ENCODE data around the gene ITIH5. TPM values are rescaled to one million over a fixed set of nuclear protein-coding genes. Genes with fewer than 3 reads are reported as not detected.

Gene ITIH5
- total RNA-seq, 1 donor from 2014 or later = 8.5 TPM

- ATAC-seq (ENCODE audit: poor library complexity) (peak; percentile 75), DNase-seq (peak; percentile 77)
- intact Hi-C loops (cut with DNase I) = no loop called here
These were observed 103.4 kb downstream of the ITIH5 start for GRCh38 chr10:7563368-7563767.

DNA sequence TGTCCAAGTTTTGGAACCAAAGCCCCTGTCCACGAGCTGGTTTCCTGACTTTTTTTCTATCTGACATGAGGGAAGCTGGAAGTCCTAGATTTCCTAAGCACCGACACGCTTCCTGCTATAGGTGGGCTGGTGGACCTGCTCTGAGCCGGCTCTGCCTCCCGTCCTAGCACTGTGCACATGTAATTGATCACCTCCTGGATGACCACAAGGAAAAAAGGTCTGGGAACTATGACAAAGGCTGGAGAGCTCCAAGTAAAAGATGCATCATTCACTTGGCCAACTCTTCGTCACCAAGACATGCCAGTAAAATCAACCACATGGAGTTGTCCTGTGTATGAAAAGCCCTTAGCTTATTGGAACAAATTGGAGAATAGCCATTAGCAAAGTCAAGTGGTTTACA, 104.8 kb downstream of the ITIH5 start:
- ATAC-seq (ENCODE audit: poor library complexity) = no peak
- DNase-seq = no peak
- intact Hi-C loops (cut with DNase I) = no loop called here

- DNase-seq (peak; percentile 92), ATAC-seq (ENCODE audit: poor library complexity) (peak; percentile 93)
- intact Hi-C loops (cut with DNase I) = no loop called here
These were observed 105.4 kb downstream of the ITIH5 start for GRCh38 chr10:7561216-7561893.

- DNase-seq (no peak), ATAC-seq (ENCODE audit: poor library complexity) (no peak)
- intact Hi-C loops (cut with DNase I) = no loop called here
These were observed 106.2 kb downstream of the ITIH5 start for GRCh38 chr10:7560519-7560918.

GRCh38 chr10:7559386-7559785, 107.4 kb downstream of the ITIH5 start:
- no peak for ATAC-seq (ENCODE audit: poor library complexity)
- intact Hi-C loops (cut with DNase I) = no loop called here
- no peak for DNase-seq

- ATAC-seq (ENCODE audit: poor library complexity) = no peak
- intact Hi-C loops (cut with DNase I) = no loop called here
- no peak for DNase-seq
These were observed 108.7 kb downstream of the ITIH5 start for GRCh38 chr10:7558036-7558435.

DNA sequence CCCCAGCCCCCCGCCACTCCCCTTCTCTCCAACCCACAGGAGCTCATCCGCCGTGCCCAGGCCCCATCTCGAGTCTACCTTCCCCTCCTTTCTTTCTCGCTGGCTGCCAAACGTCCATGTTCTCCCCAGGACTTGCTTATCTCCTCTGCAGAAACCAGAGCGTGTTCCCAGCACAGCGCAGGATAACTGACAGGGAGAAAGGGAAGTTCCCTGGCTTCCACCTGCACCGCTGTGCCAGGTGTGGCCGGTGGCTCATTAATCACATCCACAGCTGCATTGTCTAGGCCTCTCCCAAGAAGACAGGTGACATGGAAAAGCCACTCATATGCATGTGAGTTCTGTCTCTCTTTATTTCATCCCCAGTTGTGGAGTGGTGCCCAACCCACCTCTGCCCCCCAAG, 113.2 kb downstream of the ITIH5 start:
- DNase-seq = no peak
- ATAC-seq (ENCODE audit: poor library complexity) = no peak
- intact Hi-C loops (cut with DNase I) = no loop called here

DNA sequence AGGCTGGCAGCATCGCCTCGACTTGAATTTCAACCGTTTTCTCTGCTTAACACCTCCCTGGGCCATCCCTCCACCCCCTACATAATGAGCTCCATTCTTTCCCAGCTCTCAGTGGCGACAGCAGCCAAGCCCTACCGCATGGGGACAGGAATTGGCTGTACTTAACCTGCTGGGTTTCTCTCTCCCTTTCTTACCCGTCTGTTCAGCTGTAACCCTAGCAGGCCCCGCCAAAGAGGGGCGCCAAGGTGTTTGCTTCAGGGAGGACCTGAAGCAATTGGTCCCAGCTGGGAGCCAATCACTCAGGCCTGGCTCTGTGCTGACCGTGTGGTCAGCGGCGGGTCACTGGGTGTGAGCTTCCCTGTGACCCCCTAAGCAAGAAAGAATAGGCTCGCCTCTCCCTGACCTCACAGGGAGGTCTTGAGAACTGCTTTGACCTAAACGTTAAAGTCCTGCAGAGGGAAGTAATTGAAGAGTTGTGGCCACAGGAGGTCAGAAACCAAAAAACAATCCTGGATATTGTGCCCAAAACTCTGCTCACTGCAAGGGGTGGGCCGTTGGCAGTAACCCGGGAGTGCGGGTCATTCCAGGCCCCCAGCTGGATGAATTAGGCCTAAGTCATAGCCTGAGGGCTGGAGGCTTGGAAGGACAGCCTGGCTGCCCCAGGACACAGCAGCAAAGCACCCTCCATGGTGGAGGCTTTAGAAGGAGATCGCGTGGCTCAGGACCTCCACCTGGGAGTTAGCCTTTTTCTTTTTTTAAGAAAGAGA, 114.6 kb downstream of the ITIH5 start:
- ATAC-seq (ENCODE audit: poor library complexity) = peak; percentile 79
- intact Hi-C loops (cut with DNase I) = no loop called here
- peak; percentile 70 for DNase-seq

DNA sequence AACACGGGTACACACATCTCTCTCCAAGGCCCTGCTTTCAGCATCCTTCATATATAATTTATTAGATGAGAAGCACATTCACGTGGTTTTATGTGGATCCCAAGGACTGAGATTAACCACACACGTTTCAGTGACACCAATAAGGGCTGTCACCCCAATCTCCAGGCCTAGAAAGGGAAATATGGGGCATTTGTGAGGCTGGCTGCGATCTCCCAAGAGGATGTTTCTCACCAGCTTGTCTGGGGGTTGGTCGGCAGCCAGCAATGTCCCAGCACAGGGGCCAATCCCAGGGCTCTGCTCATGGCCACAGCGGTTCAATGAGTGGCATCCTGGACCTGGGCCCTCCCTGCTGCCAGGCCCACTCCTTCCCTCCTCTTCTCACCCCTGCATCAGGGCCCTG, 115.5 kb downstream of the ITIH5 start:
- ATAC-seq (ENCODE audit: poor library complexity) (no peak), DNase-seq (no peak)
- intact Hi-C loops (cut with DNase I) = no loop called here

- intact Hi-C loops (cut with DNase I) = no loop called here
- DNase-seq (no peak), ATAC-seq (ENCODE audit: poor library complexity) (no peak)
These were observed 116.8 kb downstream of the ITIH5 start for GRCh38 chr10:7550013-7550412.

DNA sequence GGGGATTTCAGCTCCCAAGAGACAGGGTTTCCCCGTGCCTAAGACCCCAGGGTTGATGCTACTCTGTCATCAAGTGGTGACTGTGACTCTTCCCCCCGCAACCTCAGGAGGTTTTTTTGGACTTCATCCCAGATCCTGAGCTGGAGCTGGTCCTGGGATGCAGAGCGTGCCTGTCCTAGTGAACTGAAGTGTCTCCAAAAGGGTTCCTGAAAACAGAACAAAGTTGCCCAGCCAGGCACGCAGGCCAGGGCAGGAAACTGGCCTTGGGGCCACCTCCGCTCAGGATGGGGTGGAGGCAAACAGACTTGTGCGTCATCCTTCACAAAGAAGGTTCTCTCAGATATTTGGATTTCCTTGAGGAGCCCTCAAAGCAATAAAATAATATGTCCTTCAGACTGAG, 118.9 kb downstream of the ITIH5 start:
- ATAC-seq (ENCODE audit: poor library complexity) (peak; percentile 51), DNase-seq (no peak)
- intact Hi-C loops (cut with DNase I) = no loop called here

DNA sequence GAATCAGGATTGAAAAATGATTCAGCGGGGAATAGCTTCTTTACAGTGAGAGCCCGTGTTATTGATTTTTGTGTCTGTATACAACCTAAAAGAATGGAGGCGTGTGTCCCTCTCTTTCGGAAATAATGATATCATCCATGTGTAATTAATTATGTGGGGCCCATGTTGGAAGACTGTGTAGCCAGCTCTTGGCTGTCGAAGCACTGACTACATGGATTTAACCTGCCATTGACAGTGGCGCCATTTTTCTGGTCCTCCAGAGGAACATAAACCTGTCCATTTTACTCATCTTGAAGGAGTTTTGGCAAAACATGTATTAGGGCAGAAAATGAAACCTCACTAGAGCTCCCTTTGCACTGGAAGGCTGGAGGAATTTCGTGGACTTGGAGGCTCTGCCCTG, 119.6 kb downstream of the ITIH5 start:
- ATAC-seq (ENCODE audit: poor library complexity) (no peak), DNase-seq (no peak)
- intact Hi-C loops (cut with DNase I) = no loop called here

DNA sequence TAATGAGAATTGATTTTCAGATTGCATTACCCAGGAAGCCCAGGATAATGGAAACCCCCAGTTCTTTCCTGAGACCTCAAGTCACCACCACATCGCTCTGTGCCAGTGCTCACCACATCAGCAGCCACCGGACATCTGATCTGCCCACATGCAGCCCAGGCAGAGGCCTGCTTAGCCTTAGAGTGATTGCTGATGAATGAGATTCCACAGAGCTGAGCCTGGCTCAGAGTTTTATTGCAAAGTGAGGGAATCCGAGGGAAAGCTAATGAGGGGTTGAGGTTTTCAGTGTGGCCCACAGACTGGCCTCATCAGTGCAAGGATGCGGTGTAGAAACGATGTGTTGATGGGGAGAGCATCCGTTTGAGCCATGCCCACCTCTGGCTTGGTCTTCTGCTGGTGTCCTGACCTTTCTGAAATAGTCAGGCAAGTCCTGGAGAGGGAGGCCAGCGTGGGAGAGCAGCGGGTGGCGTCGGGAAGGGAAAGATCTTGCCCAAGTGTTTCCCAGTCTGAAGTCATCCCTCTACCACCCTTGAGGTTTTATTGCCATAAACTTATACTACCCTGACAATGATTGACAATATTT, 120.3 kb downstream of the ITIH5 start:
- no peak for DNase-seq
- no peak for ATAC-seq (ENCODE audit: poor library complexity)
- intact Hi-C loops (cut with DNase I) = no loop called here

GRCh38 chr10:7545792-7546191, 121.0 kb downstream of the ITIH5 start:
- intact Hi-C loops (cut with DNase I) = no loop called here
- no peak for ATAC-seq (ENCODE audit: poor library complexity)
- DNase-seq = no peak

DNA sequence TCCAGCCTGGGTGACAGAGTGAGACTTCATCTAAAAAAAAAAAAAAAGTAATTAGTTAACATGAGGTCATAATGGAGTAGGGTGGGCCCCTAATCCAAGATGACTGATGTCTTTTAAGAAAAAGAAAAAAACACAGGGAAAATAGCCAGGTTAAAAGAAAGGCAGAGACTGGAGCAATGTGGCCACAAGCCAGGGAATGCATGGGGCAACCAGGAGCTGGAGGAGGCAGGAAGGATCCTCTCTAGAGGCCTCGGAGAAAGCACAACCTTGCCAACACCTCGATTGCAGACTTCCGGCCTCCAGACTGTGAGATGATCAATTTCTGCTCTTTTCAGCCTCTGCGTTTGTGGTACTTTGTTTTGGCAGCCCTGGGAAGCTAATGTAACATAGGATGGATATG, 121.5 kb downstream of the ITIH5 start:
- ATAC-seq (ENCODE audit: poor library complexity) (no peak), DNase-seq (no peak)
- intact Hi-C loops (cut with DNase I) = no loop called here

DNA sequence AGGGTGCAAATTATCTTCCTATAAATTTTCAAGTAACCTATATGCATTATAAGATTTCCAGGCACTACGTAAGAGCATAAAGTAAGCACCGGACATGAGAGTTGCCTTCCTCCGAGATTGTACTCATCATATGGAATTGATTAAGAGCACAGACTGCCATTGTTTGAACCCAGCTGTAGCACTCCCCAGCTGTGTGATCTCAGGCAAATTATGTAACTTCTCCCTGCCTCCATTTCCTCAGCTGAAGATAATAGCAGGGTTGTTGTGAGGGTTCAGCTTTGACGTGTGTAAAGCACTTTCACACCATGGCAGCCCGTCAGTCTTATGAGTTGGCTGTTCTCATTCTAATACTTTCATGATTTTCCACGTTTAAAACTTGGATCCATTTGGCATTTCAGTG, 122.6 kb downstream of the ITIH5 start:
- intact Hi-C loops (cut with DNase I) = no loop called here
- ATAC-seq (ENCODE audit: poor library complexity) (peak; percentile 18), DNase-seq (no peak)

GRCh38 chr10:7542189-7542914, 124.4 kb downstream of the ITIH5 start:
- no peak for DNase-seq
- ATAC-seq (ENCODE audit: poor library complexity) = no peak
- intact Hi-C loops (cut with DNase I) = no loop called here

DNA sequence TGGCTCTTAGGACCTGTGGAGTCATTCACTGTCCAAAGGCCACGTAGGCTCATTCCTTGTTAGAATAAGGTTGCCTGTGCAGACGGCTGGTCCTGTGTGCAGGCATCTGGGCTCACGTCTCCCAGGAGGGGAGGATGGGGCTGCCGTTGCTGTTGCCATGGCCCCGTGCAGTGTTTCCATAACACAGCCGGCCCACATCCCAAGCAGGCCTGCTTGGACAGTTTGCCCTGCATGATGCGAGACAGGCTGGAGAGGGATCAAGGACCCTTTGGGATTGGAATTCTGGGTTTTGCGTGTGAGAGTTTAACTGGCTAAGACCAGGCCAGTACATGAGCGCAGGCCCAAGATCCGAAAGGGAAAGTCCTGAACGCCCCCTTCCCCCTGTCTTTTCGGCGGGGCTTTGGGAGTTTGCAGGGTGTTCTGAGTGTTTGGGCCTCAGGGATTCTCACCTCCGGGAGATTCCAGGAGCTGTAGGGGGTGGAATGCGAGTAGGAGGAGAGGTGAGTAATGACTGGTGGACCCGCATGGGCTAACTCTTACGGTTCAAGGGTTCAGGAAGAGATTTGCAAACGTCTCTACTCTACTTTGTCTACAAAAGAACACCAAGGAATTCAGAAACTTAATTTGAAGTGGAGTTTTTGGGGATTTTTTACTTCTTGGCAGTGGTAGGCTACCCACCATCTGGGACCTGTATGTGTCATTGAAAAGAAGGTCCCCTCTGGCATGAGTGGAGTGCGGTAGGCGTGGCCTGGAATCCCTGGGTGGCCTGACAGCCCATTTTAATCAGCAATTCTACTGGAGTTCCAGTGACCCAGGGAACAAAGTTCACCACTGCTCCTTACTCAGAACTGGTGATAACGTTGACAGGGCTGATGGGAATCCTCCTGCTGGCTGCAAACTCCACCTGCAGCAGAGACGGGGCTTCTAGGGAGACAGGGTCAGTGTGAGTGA, 125.4 kb downstream of the ITIH5 start:
- ATAC-seq (ENCODE audit: poor library complexity) (peak; percentile 83), DNase-seq (peak; percentile 76)
- intact Hi-C loops (cut with DNase I) = no loop called here
